Upper lobe of left lung (tissue), 4 donors: ENCODE measurements around the gene TMEM30A.

Experiments
- POLR2A ChIP-seq, 4 donors: fragments of 450-650 bp; IDR thresholded peaks; one replicate each; pipeline ENCODE4 v1.5.1; 2016 to 2017; ENCODE audit warnings: antibody characterized with exemption in 4 of 4, mild to moderate bottlenecking in 2 of 4
- POLR2AphosphoS5 ChIP-seq, 2 donors: sonication (generic); formaldehyde crosslinking; IDR thresholded peaks; one replicate each; pipeline ENCODE4 v1.5.1; 2017; ENCODE audit warnings: antibody characterized with exemption in 2 of 2
- TF ChIP-seq, protein P1 (sequence below), 6 experiments: fragments of 450-650 bp in 4 of 6; fragments of 200-600 bp in 2 of 6; sonication (generic) in 2 of 6; IDR thresholded peaks; one replicate each; pipeline ENCODE4 v1.5.1; 2016 to 2019; ENCODE audit warnings: antibody characterized with exemption in 6 of 6

GRCh38 chr6:75300531-75300855 is 15.9 kb upstream of the TMEM30A start:
- TF ChIP-seq, protein P1, sequence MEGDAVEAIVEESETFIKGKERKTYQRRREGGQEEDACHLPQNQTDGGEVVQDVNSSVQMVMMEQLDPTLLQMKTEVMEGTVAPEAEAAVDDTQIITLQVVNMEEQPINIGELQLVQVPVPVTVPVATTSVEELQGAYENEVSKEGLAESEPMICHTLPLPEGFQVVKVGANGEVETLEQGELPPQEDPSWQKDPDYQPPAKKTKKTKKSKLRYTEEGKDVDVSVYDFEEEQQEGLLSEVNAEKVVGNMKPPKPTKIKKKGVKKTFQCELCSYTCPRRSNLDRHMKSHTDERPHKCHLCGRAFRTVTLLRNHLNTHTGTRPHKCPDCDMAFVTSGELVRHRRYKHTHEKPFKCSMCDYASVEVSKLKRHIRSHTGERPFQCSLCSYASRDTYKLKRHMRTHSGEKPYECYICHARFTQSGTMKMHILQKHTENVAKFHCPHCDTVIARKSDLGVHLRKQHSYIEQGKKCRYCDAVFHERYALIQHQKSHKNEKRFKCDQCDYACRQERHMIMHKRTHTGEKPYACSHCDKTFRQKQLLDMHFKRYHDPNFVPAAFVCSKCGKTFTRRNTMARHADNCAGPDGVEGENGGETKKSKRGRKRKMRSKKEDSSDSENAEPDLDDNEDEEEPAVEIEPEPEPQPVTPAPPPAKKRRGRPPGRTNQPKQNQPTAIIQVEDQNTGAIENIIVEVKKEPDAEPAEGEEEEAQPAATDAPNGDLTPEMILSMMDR (IDR thresholded peaks at IDR 0.05): no peak
- no peak for TF ChIP-seq POLR2A (IDR thresholded peaks at IDR 0.05)
- TF ChIP-seq POLR2AphosphoS5 (IDR thresholded peaks at IDR 0.05): no peak
